Activated naive CD8-positive, alpha-beta T cell treated with anti-CD3 and anti-CD28 coated beads, Interleukin-2, amount 10 ng/mL, durations not matched to agents 7 days and 5 days (primary cell): ENCODE results near the gene BCKDK. TPM values are rescaled to one million over a fixed set of nuclear protein-coding genes. Genes with fewer than 3 reads are reported as not detected.
A peak's percentile ranks its signal among the peaks of the same experiment; 100 is the strongest.

Experiments
- ATAC-seq: fragments of 150-1000 bp; cut with Tn5 transposase; one replicate; pipeline ENCODE4 v1.10.0; 2021; ENCODE audit warnings: low read depth, moderate library complexity
- POLR2A ChIA-PET: fragments of 350-600 bp; sonication (Branson Sonifier 250); formaldehyde crosslinking; loops from one replicate; lab custom pipeline; 2021; ENCODE audit warnings: antibody characterized with exemption; lab: Charles Lee
- DNase-seq: peaks from one replicate; pipeline ENCODE4 v3.0.0; 2021
- H3K27ac Mint-ChIP-seq: one replicate; pipeline ENCODE4 v1.8.0; 2022; ENCODE audit warnings: mild to moderate bottlenecking, mixed read lengths
- H3K27me3 Mint-ChIP-seq: one replicate; pipeline ENCODE4 v1.8.0; 2022; ENCODE audit warnings: mild to moderate bottlenecking, moderate library complexity, mixed read lengths
- H3K36me3 Mint-ChIP-seq: one replicate; pipeline ENCODE4 v1.8.0; 2021; ENCODE audit warnings: mild to moderate bottlenecking, mixed read lengths
- H3K4me1 Mint-ChIP-seq: one replicate; pipeline ENCODE4 v1.8.0; 2021; ENCODE audit warnings: mixed read lengths
- H3K4me3 Mint-ChIP-seq: one replicate; pipeline ENCODE4 v1.8.0; 2022; ENCODE audit warnings: mild to moderate bottlenecking, moderate library complexity, mixed read lengths
- H3K9me3 Mint-ChIP-seq: one replicate; pipeline ENCODE4 v1.8.0; 2021; ENCODE audit warnings: mixed read lengths
- total RNA-seq, 2 experiments: library from RNA; stranded (reverse); gene quantifications; one replicate each; pipeline ENCODE4 v1.2.3, GENCODE V29; 2021

BCKDK gene
- total RNA-seq, 2 experiments from 2014 or later: 35.8 to 37.0 TPM

- POLR2A ChIA-PET: no interaction called here
- no peaks in the 10 kb centered on the region for H3K9me3 Mint-ChIP-seq
- no peak overlapping the region for H3K4me3 Mint-ChIP-seq
- peaks cover 14% of the 10 kb centered on the region for H3K4me1 Mint-ChIP-seq
- peak overlapping the region; percentile 63 for H3K27ac Mint-ChIP-seq
- H3K27me3 Mint-ChIP-seq: no peaks in the 10 kb centered on the region
- ATAC-seq (no peak), DNase-seq (no peak)
- peaks cover 16% of the 10 kb centered on the region for H3K36me3 Mint-ChIP-seq
These were observed 25.7 kb upstream of the BCKDK start for GRCh38 chr16:31082368-31083045.

GRCh38 chr16:31083081-31083480 is 25.1 kb upstream of the BCKDK start:
- H3K27me3 Mint-ChIP-seq: no peaks in the 10 kb centered on the region
- POLR2A ChIA-PET: no interaction called here
- ATAC-seq: no peak
- no peak overlapping the region for H3K27ac Mint-ChIP-seq
- H3K4me1 Mint-ChIP-seq: peaks cover 11% of the 10 kb centered on the region
- peaks cover 11% of the 10 kb centered on the region for H3K36me3 Mint-ChIP-seq
- H3K9me3 Mint-ChIP-seq: no peaks in the 10 kb centered on the region
- no peak for DNase-seq
- H3K4me3 Mint-ChIP-seq: no peak overlapping the region

DNA sequence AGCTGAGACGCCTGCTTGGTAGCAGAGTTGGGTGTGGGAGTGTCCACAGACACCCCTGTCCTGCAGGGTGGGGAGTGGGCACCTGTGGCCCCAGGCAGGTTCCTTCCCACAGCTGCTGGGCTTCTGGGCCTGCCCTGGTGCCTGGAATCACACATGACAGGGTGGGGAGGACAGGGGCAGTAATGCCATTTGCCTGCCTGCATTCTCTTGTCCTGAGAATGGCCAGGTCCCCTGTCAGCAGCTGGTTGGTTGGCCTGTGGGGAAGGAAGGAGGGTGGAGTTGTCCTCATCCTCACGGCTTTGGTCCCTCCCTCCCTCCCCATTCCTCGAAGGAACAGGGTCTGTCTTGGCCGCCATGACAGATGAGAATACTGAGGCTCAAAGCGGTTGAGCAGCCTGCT is 24.6 kb upstream of the BCKDK start:
- no peak for ATAC-seq
- POLR2A ChIA-PET: interaction anchor here (1.1 kb wide), 1 partner anchor 28 kb away, joined by 3 read pairs; no protein-coding TSS in a partner anchor
- Mint-ChIP-seq H3K36me3 (peaks cover 8% of the 10 kb centered on the region), H3K4me3 (no peak overlapping the region), H3K27ac (no peak overlapping the region), H3K4me1 (peaks cover 10% of the 10 kb centered on the region), H3K27me3 (no peaks in the 10 kb centered on the region), H3K9me3 (no peaks in the 10 kb centered on the region)
- DNase-seq: no peak

DNA sequence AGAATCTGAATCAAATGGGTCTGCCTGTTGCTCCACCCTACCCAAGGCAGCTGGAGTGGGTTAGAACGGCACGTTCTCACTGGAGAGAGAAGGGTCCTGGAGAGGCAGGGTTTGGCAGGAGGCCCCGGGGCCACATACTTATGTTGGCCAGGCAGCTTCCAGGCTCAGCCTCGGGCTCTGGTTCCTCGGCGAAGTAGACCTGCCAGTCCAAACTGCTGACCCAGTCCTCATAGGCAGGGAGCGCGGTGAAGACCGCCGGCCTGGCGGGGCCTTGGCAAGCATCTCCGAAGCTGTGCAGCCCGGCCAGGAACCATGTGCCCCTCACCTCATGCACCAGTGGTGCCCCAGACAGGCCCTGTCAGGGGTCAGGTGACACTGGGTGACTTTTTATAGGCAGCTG is 24.2 kb upstream of the BCKDK start:
- ATAC-seq (no peak), DNase-seq (no peak)
- no peak overlapping the region for H3K27ac Mint-ChIP-seq
- peaks cover 10% of the 10 kb centered on the region for H3K4me1 Mint-ChIP-seq
- POLR2A ChIA-PET: interaction anchor here (1.1 kb wide), 1 partner anchor 29 kb away, joined by 3 read pairs; no protein-coding TSS in a partner anchor
- H3K4me3 Mint-ChIP-seq: no peak overlapping the region
- H3K27me3 Mint-ChIP-seq: no peaks in the 10 kb centered on the region
- no peaks in the 10 kb centered on the region for H3K9me3 Mint-ChIP-seq
- peaks cover 8% of the 10 kb centered on the region for H3K36me3 Mint-ChIP-seq

DNA sequence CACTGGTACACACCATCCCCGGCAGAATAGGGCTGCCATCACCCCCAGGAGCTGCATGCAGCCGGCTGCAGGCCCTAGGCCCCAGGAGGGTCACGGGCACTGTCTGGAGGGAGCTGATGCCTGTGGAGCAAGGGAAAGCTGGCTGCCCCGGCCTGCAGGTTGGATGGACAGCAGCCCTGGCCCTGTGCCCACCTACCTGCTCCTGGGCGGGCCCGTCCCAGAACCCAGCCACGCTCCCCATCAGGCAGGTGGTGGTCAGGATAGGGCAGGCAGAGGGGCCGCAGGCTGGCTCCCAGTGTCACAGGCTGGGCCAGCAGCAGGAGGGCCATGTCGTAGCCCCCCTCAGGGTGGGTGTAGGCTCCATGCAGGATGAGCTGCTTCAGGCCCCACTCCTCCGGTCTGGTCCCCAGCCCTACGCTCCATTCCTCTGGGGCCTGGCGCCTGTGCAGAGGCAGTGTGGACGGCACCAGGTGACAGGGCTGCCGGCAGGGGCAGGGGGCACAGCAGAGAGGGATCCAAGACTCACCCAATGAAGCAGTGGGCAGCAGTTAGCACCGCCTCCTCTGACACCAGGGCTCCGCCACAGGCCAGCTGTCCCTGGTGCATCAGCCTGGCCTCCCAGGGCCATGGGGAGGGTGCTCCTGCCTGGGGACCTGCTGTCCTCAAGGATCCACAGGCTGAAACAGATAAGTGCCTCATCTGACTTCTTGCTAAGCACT is 23.4 kb upstream of the BCKDK start:
- POLR2A ChIA-PET: interaction anchor here (0.6 to 1.1 kb wide), 4 partner anchors 9 to 48 kb away, joined by 3 to 5 read pairs (median 3); partner anchors contain the start of gene VKORC1
- peak; percentile 9 for ATAC-seq
- peaks cover 5% of the 10 kb centered on the region for H3K36me3 Mint-ChIP-seq
- H3K27me3 Mint-ChIP-seq: no peaks in the 10 kb centered on the region
- H3K4me1 Mint-ChIP-seq: peaks cover 8% of the 10 kb centered on the region
- H3K27ac Mint-ChIP-seq: peak overlapping the region; percentile 16
- no peak for DNase-seq
- H3K9me3 Mint-ChIP-seq: no peaks in the 10 kb centered on the region
- no peak overlapping the region for H3K4me3 Mint-ChIP-seq

DNA sequence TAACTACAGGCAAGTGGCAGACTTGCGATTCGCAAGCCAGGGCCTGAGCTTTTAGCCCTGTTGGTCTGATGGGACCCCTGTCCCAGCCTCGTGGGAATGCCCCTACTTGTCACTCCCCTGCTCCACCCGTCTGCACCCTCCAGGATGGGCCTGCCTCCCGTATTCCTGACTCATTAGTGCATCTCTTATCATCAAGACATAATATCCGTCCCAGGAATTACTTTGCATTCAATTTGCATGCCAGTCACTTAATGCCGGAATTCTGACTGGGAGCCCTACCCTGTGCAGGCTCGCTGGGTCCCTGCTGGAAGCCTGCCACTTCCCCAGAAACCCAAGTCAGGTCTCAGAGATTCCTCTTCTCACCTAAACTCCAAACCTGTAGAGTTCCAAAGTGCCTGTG is 22.8 kb upstream of the BCKDK start:
- POLR2A ChIA-PET: interaction anchor here (1.0 kb wide), 2 partner anchors 9 to 10 kb away, joined by 3 to 5 read pairs; partner anchors contain the start of gene VKORC1
- Mint-ChIP-seq H3K9me3 (no peaks in the 10 kb centered on the region), H3K27me3 (no peaks in the 10 kb centered on the region), H3K4me3 (no peak overlapping the region), H3K27ac (peak overlapping the region; percentile 16), H3K36me3 (peaks cover 5% of the 10 kb centered on the region), H3K4me1 (peaks cover 8% of the 10 kb centered on the region)
- ATAC-seq (no peak), DNase-seq (no peak)

- Mint-ChIP-seq H3K9me3 (no peaks in the 10 kb centered on the region), H3K27me3 (no peaks in the 10 kb centered on the region), H3K4me1 (peaks cover 8% of the 10 kb centered on the region), H3K27ac (no peak overlapping the region), H3K4me3 (no peak overlapping the region), H3K36me3 (peaks cover 7% of the 10 kb centered on the region)
- DNase-seq: no peak
- POLR2A ChIA-PET: no interaction called here
- no peak for ATAC-seq
These were observed 22.1 kb upstream of the BCKDK start for GRCh38 chr16:31085873-31086628.

- H3K4me1 Mint-ChIP-seq: peaks cover 8% of the 10 kb centered on the region
- no peak for ATAC-seq
- H3K27me3 Mint-ChIP-seq: no peaks in the 10 kb centered on the region
- no peak overlapping the region for H3K4me3 Mint-ChIP-seq
- no peak overlapping the region for H3K27ac Mint-ChIP-seq
- POLR2A ChIA-PET: no interaction called here
- H3K9me3 Mint-ChIP-seq: no peaks in the 10 kb centered on the region
- H3K36me3 Mint-ChIP-seq: peaks cover 7% of the 10 kb centered on the region
- DNase-seq: no peak
These were observed 21.6 kb upstream of the BCKDK start for GRCh38 chr16:31086629-31086906.

- ATAC-seq: no peak
- POLR2A ChIA-PET: no interaction called here
- Mint-ChIP-seq H3K27me3 (no peaks in the 10 kb centered on the region), H3K27ac (no peak overlapping the region), H3K4me3 (no peak overlapping the region), H3K4me1 (peaks cover 5% of the 10 kb centered on the region), H3K9me3 (no peaks in the 10 kb centered on the region), H3K36me3 (peaks cover 6% of the 10 kb centered on the region)
- DNase-seq: no peak
These were observed 20.7 kb upstream of the BCKDK start for GRCh38 chr16:31087481-31087880.

GRCh38 chr16:31087971-31088370 is 20.2 kb upstream of the BCKDK start:
- POLR2A ChIA-PET: no interaction called here
- Mint-ChIP-seq H3K27ac (no peak overlapping the region), H3K27me3 (no peaks in the 10 kb centered on the region), H3K4me3 (no peak overlapping the region), H3K9me3 (no peaks in the 10 kb centered on the region), H3K36me3 (peaks cover 7% of the 10 kb centered on the region), H3K4me1 (peaks cover 10% of the 10 kb centered on the region)
- ATAC-seq (no peak), DNase-seq (no peak)

- Mint-ChIP-seq H3K4me1 (peaks cover 13% of the 10 kb centered on the region), H3K27me3 (no peaks in the 10 kb centered on the region), H3K9me3 (no peaks in the 10 kb centered on the region), H3K27ac (peak within 1 kb of the TSS; percentile 25), H3K36me3 (peaks cover 7% of the 10 kb centered on the region), H3K4me3 (no peak within 1 kb of the TSS)
- ATAC-seq (no peak), DNase-seq (no peak)
- POLR2A ChIA-PET: no interaction called here
These were observed 19.6 kb upstream of the BCKDK start, which contains the start of gene PRSS53 for GRCh38 chr16:31088459-31089183. Gene PRSS53 (minus strand): TSS chr16:31088943. CDS start chr16:31088809, 134 bp downstream.

DNA sequence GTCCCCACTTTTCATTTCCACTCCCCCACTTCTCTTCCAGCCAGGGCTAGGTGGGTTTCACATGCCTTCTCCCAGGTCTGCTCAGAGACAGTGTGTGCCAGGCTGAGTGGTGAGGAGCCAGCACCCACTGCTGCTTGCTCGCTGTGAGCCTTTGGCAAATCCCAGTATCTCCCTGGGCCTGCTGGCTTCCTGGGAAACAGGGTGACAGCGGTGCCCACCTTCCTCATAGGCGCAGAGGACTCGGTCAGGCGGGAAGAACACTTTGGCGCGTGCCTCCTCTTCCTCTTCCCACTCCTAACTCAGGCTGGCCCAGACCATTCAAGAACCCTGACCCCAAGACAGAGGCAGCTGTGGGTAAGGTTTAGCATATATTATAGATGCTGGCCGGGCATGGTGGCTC is 19.0 kb upstream of the BCKDK start:
- POLR2A ChIA-PET: no interaction called here
- no peak for ATAC-seq
- H3K4me3 Mint-ChIP-seq: no peak overlapping the region
- H3K4me1 Mint-ChIP-seq: peaks cover 13% of the 10 kb centered on the region
- no peaks in the 10 kb centered on the region for H3K27me3 Mint-ChIP-seq
- peaks cover 7% of the 10 kb centered on the region for H3K36me3 Mint-ChIP-seq
- no peak overlapping the region for H3K27ac Mint-ChIP-seq
- no peak for DNase-seq
- no peaks in the 10 kb centered on the region for H3K9me3 Mint-ChIP-seq

DNA sequence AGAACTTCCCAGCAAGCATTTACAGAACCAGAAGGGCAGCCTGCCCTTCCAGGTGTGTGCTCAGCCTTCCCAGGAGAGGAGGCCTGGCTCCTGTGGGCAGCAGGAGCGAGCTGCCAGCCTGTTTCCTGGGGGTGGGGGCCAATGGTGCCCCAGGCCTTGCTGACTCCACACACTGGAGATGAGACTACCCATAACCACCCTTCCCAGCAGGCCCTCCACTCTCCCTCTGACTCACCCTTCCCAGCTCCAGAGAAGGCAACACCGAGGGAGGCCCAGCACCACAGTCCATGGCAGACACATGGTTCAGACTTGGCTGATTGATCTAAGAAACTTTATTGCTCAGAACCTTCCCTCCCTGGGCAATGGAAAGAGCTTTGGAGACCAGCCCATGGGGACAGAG is 17.6 kb upstream of the BCKDK start:
- ATAC-seq: no peak
- no peak overlapping the region for H3K27ac Mint-ChIP-seq
- peaks cover 7% of the 10 kb centered on the region for H3K36me3 Mint-ChIP-seq
- no peaks in the 10 kb centered on the region for H3K9me3 Mint-ChIP-seq
- POLR2A ChIA-PET: no interaction called here
- no peaks in the 10 kb centered on the region for H3K27me3 Mint-ChIP-seq
- H3K4me1 Mint-ChIP-seq: peaks cover 16% of the 10 kb centered on the region
- DNase-seq: no peak
- H3K4me3 Mint-ChIP-seq: no peak overlapping the region
